HCT116 (cell line): ENCODE measurements around the gene PPRC1. TPM values are rescaled to one million over a fixed set of nuclear protein-coding genes. Genes with fewer than 3 reads are reported as not detected.
A peak's percentile ranks its signal among the peaks of the same experiment; 100 is the strongest.

ENCODE experiments used
- ATAC-seq: fragments of 200-7000 bp; cut with Tn5 transposase; 2 replicates; pipeline ENCODE4 v1.9.1; 2020; ENCODE audit warnings: mild to moderate bottlenecking, moderate library complexity
- BruUV-seq: library from RNA; stranded (reverse); fragments of 400-500 nt; replicated peaks from 2 replicates; lab custom pipeline; 2021; lab: Mats Ljungman, UMichigan
- CTCF ChIA-PET: fragments of 300-600 bp; sonication (Branson Sonifier 250); formaldehyde crosslinking; loops from one replicate; lab custom pipeline; 2021; ENCODE audit warnings: antibody characterized with exemption; lab: Charles Lee
- POLR2A ChIA-PET: fragments of 300-600, 350-600 bp; sonication (Branson Sonifier 250); formaldehyde crosslinking; loops from one replicate; lab custom pipeline; 2021; ENCODE audit warnings: antibody characterized with exemption; lab: Charles Lee
- RAD21 ChIA-PET, 2 experiments: fragments of 300-600 bp; sonication (Branson Sonifier 250); formaldehyde crosslinking; loops; one replicate each; lab custom pipeline; 2023; ENCODE audit warnings: low total read pairs in 2 of 2; ENCODE audit not compliant: uncharacterized antibody in 2 of 2, unreplicated experiment in 2 of 2, low non-redundant PET in 1 of 2; lab: Charles Lee
- DNase-seq: peaks from one replicate; pipeline ENCODE4 v3.0.0-alpha.2; 2010; ENCODE audit warnings: low read depth, low spot score
- H2AFZ ChIP-seq: fragments of 200-600 bp; shearing (Covaris generic), sonication (generic); 2 replicates; pipeline ENCODE4 v1.6.1; 2017; ENCODE audit warnings: low read depth, mixed run types, mixed read lengths, antibody characterized with exemption, low read length; ENCODE audit not compliant: poor library complexity, severe bottlenecking
- H3K27ac ChIP-seq: 2 replicates; pipeline ENCODE4 v1.5.1; 2012; ENCODE audit warnings: low read depth, low read length
- H3K27me3 ChIP-seq: fragments of 200-600 bp; sonication (generic); 2 replicates; pipeline ENCODE4 v1.6.1; 2016; ENCODE audit warnings: mixed run types, low read length, mixed read lengths; ENCODE audit not compliant: insufficient read depth
- H3K36me3 ChIP-seq, 2 experiments: fragments of 200-500 bp in 1 of 2; fragments of 200-600 bp in 1 of 2; sonication (Bioruptor generic) in 1 of 2; sonication (generic) in 1 of 2; 2 replicates each; pipeline versions ENCODE4 v1.5.1 to v1.6.1; 2014 to 2016; ENCODE audit warnings: low read length in 2 of 2, inconsistent platforms in 1 of 2, mixed read lengths in 1 of 2, mixed run types in 1 of 2; ENCODE audit not compliant: insufficient read depth in 2 of 2, control insufficient read depth in 1 of 2
- H3K4me1 ChIP-seq, 2 experiments: fragments of 200-600 bp in 1 of 2; sonication (generic) in 1 of 2; 2 replicates each; pipeline versions ENCODE4 v1.5.1 to v1.6.1; 2012 to 2017; ENCODE audit warnings: low read length in 2 of 2, inconsistent platforms in 1 of 2, mild to moderate bottlenecking in 1 of 2, mixed read lengths in 1 of 2, mixed run types in 1 of 2, moderate library complexity in 1 of 2; ENCODE audit not compliant: insufficient read depth in 2 of 2, control insufficient read depth in 1 of 2
- H3K4me2 ChIP-seq: fragments of 200-600 bp; sonication (generic); 2 replicates; pipeline ENCODE4 v1.6.1; 2017; ENCODE audit warnings: mixed run types, low read length, mixed read lengths
- H3K4me3 ChIP-seq, 2 experiments: fragments of 200-600 bp in 1 of 2; sonication (generic) in 1 of 2; replicated peaks in 1 of 2; 2 replicates each; pipeline ENCODE4 v1.5.1; 2011 to 2016; ENCODE audit warnings: low read length in 2 of 2, control low read depth in 1 of 2, low read depth in 1 of 2, mild to moderate bottlenecking in 1 of 2, mixed read lengths in 1 of 2, mixed run types in 1 of 2
- H3K79me2 ChIP-seq: fragments of 200-600 bp; sonication (generic); 2 replicates; pipeline ENCODE4 v1.6.1; 2017; ENCODE audit warnings: mild to moderate bottlenecking, mixed run types, low read length, moderate library complexity, mixed read lengths; ENCODE audit not compliant: insufficient read depth
- H3K9ac ChIP-seq: fragments of 200-600 bp; sonication (generic); 2 replicates; pipeline ENCODE4 v1.6.1; 2016; ENCODE audit warnings: low read length, mixed read lengths
- H3K9me2 ChIP-seq: fragments of 200-600 bp; sonication (generic), shearing (Covaris generic); 2 replicates; pipeline ENCODE4 v1.6.1; 2017; ENCODE audit warnings: mixed run types, mild to moderate bottlenecking, moderate library complexity; ENCODE audit not compliant: insufficient read depth
- H3K9me3 ChIP-seq, 2 experiments: fragments of 200-500 bp in 1 of 2; fragments of 200-600 bp in 1 of 2; sonication (Bioruptor generic) in 1 of 2; sonication (generic) in 1 of 2; 2 replicates each; pipeline ENCODE4 v1.6.1; 2014 to 2017; ENCODE audit warnings: low read length in 2 of 2, mixed read lengths in 2 of 2, inconsistent platforms in 1 of 2, low read depth in 1 of 2, mild to moderate bottlenecking in 1 of 2, mixed run types in 1 of 2, moderate library complexity in 1 of 2; ENCODE audit not compliant: control insufficient read depth in 1 of 2, insufficient read depth in 1 of 2
- H4K20me1 ChIP-seq: fragments of 200-600 bp; sonication (generic), shearing (Covaris generic); 2 replicates; pipeline ENCODE4 v1.6.1; 2017; ENCODE audit warnings: mixed run types, mild to moderate bottlenecking, moderate library complexity; ENCODE audit not compliant: insufficient read depth
- CEBPB ChIP-seq: IDR thresholded peaks from 2 replicates; pipeline ENCODE4 v1.6.1; 2012; ENCODE audit warnings: low read depth
- EGR1 ChIP-seq: IDR thresholded peaks from 2 replicates; pipeline ENCODE4 v1.6.1; 2012; ENCODE audit warnings: low read depth
- ELF1 ChIP-seq: IDR thresholded peaks from 2 replicates; pipeline ENCODE4 v1.6.1; 2012; ENCODE audit warnings: low read depth, borderline replicate concordance
- EZH2phosphoT487 ChIP-seq: fragments of 200-600 bp; IDR thresholded peaks from 2 replicates; pipeline ENCODE4 v1.6.1; 2018; ENCODE audit warnings: antibody characterized with exemption, borderline replicate concordance
- FOSL1 ChIP-seq: IDR thresholded peaks from 2 replicates; pipeline ENCODE4 v1.6.1; 2012; ENCODE audit warnings: low read depth
- JUND ChIP-seq: IDR thresholded peaks from 2 replicates; pipeline ENCODE4 v1.6.1; 2012
- POLR2A ChIP-seq: IDR thresholded peaks from 2 replicates; pipeline ENCODE4 v1.7.0; 2011; ENCODE audit warnings: borderline replicate concordance; ENCODE audit not compliant: insufficient read depth, insufficient read length; ENCODE audit errors: extremely low read depth
- RAD21 ChIP-seq: IDR thresholded peaks from 2 replicates; pipeline ENCODE4 v1.6.1; 2012; ENCODE audit warnings: low read depth, mild to moderate bottlenecking
- REST ChIP-seq: IDR thresholded peaks from 2 replicates; pipeline ENCODE4 v1.6.1; 2012; ENCODE audit warnings: low read depth
- SIN3A ChIP-seq: IDR thresholded peaks from 2 replicates; pipeline ENCODE4 v1.6.1; 2012; ENCODE audit warnings: low read depth
- SP1 ChIP-seq: IDR thresholded peaks from 2 replicates; pipeline ENCODE4 v1.6.1; 2012; ENCODE audit warnings: low read depth
- SRF ChIP-seq: IDR thresholded peaks from 2 replicates; pipeline ENCODE4 v1.6.1; 2012; ENCODE audit warnings: low read depth
- ZFX ChIP-seq: fragments of 450-650 bp; IDR thresholded peaks from 2 replicates; pipeline ENCODE4 v1.6.1; 2017
- intact Hi-C: fragments of 100-400 bp; cut with micrococcal nuclease; formaldehyde crosslinking; loops from 2 replicates; pipeline ENCODE4 v1.10.0; 2022
- total RNA-seq: library from RNA; stranded (reverse); gene quantifications from one replicate; pipeline ENCODE4 v1.2.1, GENCODE V29; 2021; ENCODE audit not compliant: unreplicated experiment

PPRC1 gene
- total RNA-seq, 1 experiment from 2014 or later: 93.0 TPM

- RAD21 ChIA-PET: no interaction called here
- intact Hi-C loops: no loop called here
- ATAC-seq (peak; percentile 2; the same call in 1 of the 2 replicates), DNase-seq (no peak)
- Histone ChIP-seq H2AFZ (no peak overlapping the region), H3K4me2 (no peak overlapping the region), H3K4me1 (peaks cover 0 to under 1% of the 10 kb centered on the region in 2 experiments; a peak in 1 of 4 replicates), H3K36me3 (peaks cover 61 to 86% of the 10 kb centered on the region in 2 experiments), H3K79me2 (peaks cover 96% of the 10 kb centered on the region), H3K4me3 (no peak overlapping the region), H3K9me2 (no peaks in the 10 kb centered on the region), H3K27me3 (no peaks in the 10 kb centered on the region), H3K9ac (no peak overlapping the region), H4K20me1 (peaks cover 49% of the 10 kb centered on the region; the same call in 1 of the 2 replicates), H3K9me3 (no peaks in the 10 kb centered on the region), H3K27ac (no peak overlapping the region)
- POLR2A ChIA-PET: interaction anchor here (2.1 kb wide), 1 partner anchor 10 kb away, joined by 6 read pairs; the partner anchor contains the start of gene NOLC1
- TF ChIP-seq POLR2A: no peak
- TF ChIP-seq RAD21: no peak
- TF ChIP-seq SRF: no peak
- no peak for TF ChIP-seq ELF1
- TF ChIP-seq JUND: no peak
- no peak for TF ChIP-seq REST
- no peak for TF ChIP-seq FOSL1
- TF ChIP-seq SP1: no peak
- TF ChIP-seq EGR1: no peak
- TF ChIP-seq EZH2phosphoT487: no peak
- TF ChIP-seq ZFX: no peak
- no peak for TF ChIP-seq SIN3A
- no peak for TF ChIP-seq CEBPB
- BruUV-seq: no TSS peak
- CTCF ChIA-PET: no interaction called here
Observed at GRCh38 chr10:102141583-102142107, 8.8 kb downstream of the PPRC1 start.
